ENCODE data around the gene GNA14. TPM values are rescaled to one million over a fixed set of nuclear protein-coding genes. Genes with fewer than 3 reads are reported as not detected.

Gene GNA14
- total RNA-seq, 1 experiment from 2014 or later = 0.15 TPM

DNA sequence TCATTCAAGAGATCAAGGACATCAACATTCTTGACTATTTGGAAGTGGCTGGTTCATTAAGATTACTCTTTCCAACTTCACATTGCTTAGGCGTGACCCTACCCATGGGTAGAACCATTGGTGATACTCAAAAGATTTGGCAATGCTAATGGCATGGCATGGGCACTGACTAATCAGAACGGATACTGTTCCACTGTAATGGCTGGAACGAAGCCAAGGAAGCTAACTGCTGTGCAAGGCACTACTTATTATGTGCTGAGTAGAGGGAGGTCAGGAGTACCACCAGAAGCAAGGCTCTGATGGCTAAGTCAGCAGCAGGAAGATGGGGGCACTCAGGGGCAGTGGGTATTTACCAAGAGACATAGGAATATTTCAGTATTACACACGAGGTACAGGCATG, 31.9 kb downstream of the GNA14 start:
- H3K27me3 ChIP-seq (ENCODE audit: control insufficient read depth, insufficient read depth, low read length) = no peaks in the 10 kb centered on the region
- ATAC-seq = no peak
- H3K27ac ChIP-seq (ENCODE audit: low read length) = no peak overlapping the region
- in situ Hi-C loops (cut with HindIII; ENCODE audit: low pct_unique_long_range_greater_than_20kb, low sequenced_read_pairs) (no loop called here), intact Hi-C loops (cut with micrococcal nuclease; ENCODE audit: unreplicated experiment) (no loop called here)
- no peaks in the 10 kb centered on the region for H3K36me3 ChIP-seq (ENCODE audit: control insufficient read depth, insufficient read depth, low read length)
- no peak overlapping the region for H3K4me3 ChIP-seq (ENCODE audit: low read depth in 2 of 2, low read length in 2 of 2)
- ChIA-PET POLR2A (no interaction called here), CTCF (no interaction called here)
- no peak for TF ChIP-seq SIN3A (IDR thresholded peaks at IDR 0.05; ENCODE audit: borderline replicate concordance, insufficient read depth, low read depth, low read length)
- BruUV-seq (replicated peaks) = no TSS peak
- no peak for DNase-seq (ENCODE audit: low read depth, low spot score)
- H3K9me3 ChIP-seq (ENCODE audit: control insufficient read depth, insufficient read depth, low read depth, low read length) = no peaks in the 10 kb centered on the region
- no peaks in the 10 kb centered on the region for H3K4me1 ChIP-seq (ENCODE audit: control insufficient read depth, insufficient read depth, low read length)

DNA sequence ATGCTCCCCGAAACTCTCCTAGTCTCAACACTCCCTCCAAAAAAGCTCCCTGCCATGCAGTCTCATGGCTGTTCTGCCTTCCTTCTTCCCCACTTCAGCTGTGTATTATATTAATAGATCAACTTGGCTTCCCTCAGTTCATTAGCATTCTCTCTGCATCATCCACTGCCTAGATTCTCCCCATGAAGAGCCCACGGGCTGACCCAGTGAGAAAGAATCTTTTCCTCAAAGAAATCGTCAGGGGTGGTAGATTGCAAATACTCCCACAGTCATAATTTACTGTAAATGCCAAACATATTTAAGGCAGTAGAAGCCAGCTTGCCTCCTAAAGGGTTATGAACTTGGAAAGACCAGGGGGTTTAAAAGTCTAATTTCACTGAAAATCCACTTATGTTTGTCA, 33.5 kb downstream of the GNA14 start:
- no peak for TF ChIP-seq POLR2AphosphoS5 (IDR thresholded peaks at IDR 0.05; ENCODE audit: low read depth, low read length)
- TF ChIP-seq, protein P1, sequence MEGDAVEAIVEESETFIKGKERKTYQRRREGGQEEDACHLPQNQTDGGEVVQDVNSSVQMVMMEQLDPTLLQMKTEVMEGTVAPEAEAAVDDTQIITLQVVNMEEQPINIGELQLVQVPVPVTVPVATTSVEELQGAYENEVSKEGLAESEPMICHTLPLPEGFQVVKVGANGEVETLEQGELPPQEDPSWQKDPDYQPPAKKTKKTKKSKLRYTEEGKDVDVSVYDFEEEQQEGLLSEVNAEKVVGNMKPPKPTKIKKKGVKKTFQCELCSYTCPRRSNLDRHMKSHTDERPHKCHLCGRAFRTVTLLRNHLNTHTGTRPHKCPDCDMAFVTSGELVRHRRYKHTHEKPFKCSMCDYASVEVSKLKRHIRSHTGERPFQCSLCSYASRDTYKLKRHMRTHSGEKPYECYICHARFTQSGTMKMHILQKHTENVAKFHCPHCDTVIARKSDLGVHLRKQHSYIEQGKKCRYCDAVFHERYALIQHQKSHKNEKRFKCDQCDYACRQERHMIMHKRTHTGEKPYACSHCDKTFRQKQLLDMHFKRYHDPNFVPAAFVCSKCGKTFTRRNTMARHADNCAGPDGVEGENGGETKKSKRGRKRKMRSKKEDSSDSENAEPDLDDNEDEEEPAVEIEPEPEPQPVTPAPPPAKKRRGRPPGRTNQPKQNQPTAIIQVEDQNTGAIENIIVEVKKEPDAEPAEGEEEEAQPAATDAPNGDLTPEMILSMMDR (IDR thresholded peaks at IDR 0.05) = no peak
- no peak for TF ChIP-seq SIN3A (IDR thresholded peaks at IDR 0.05; ENCODE audit: borderline replicate concordance, insufficient read depth, low read depth, low read length)
- TF ChIP-seq, protein P2, sequence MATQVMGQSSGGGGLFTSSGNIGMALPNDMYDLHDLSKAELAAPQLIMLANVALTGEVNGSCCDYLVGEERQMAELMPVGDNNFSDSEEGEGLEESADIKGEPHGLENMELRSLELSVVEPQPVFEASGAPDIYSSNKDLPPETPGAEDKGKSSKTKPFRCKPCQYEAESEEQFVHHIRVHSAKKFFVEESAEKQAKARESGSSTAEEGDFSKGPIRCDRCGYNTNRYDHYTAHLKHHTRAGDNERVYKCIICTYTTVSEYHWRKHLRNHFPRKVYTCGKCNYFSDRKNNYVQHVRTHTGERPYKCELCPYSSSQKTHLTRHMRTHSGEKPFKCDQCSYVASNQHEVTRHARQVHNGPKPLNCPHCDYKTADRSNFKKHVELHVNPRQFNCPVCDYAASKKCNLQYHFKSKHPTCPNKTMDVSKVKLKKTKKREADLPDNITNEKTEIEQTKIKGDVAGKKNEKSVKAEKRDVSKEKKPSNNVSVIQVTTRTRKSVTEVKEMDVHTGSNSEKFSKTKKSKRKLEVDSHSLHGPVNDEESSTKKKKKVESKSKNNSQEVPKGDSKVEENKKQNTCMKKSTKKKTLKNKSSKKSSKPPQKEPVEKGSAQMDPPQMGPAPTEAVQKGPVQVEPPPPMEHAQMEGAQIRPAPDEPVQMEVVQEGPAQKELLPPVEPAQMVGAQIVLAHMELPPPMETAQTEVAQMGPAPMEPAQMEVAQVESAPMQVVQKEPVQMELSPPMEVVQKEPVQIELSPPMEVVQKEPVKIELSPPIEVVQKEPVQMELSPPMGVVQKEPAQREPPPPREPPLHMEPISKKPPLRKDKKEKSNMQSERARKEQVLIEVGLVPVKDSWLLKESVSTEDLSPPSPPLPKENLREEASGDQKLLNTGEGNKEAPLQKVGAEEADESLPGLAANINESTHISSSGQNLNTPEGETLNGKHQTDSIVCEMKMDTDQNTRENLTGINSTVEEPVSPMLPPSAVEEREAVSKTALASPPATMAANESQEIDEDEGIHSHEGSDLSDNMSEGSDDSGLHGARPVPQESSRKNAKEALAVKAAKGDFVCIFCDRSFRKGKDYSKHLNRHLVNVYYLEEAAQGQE (IDR thresholded peaks at IDR 0.05; ENCODE audit: insufficient read depth in 1 of 2, low read depth in 2 of 2, low read length in 1 of 2) = no peak
- TF ChIP-seq TCF7L2 (IDR thresholded peaks at IDR 0.05; ENCODE audit: low read depth, low read length) = no peak
- ChIA-PET CTCF (no interaction called here), POLR2A (no interaction called here)

DNA sequence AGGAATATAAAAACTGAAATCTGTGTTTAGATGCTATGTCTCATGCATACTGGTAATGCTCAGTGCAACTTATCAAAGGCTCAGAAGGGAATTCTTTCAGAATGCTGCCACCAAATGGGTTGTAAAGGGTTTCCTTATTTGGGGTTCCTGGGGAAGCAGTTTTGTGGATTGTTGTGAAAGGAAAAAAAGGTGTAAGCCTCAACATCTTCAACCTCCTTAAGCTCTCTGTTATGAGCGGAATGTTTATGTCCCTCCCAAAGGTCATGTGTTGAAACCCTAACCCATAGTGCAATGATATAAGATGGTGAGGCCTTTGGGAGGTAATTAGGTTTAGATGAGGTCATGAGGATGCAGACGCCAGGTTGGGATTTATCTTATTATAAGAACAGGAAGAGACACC, 41.6 kb downstream of the GNA14 start:
- H3K36me3 ChIP-seq (ENCODE audit: control insufficient read depth, insufficient read depth, low read length) = no peaks in the 10 kb centered on the region
- no peak for TF ChIP-seq POLR2AphosphoS5 (IDR thresholded peaks at IDR 0.05; ENCODE audit: low read depth, low read length)
- TF ChIP-seq, protein P1 (IDR thresholded peaks at IDR 0.05) = no peak
- TF ChIP-seq, protein P2 (IDR thresholded peaks at IDR 0.05; ENCODE audit: insufficient read depth in 1 of 2, low read depth in 2 of 2, low read length in 1 of 2) = no peak
- TF ChIP-seq TCF7L2 (IDR thresholded peaks at IDR 0.05; ENCODE audit: low read depth, low read length) = no peak
- TF ChIP-seq SIN3A (IDR thresholded peaks at IDR 0.05; ENCODE audit: borderline replicate concordance, insufficient read depth, low read depth, low read length) = no peak
- DNase-seq (ENCODE audit: low read depth, low spot score) (no peak), ATAC-seq (no peak)
- intact Hi-C loops (cut with micrococcal nuclease; ENCODE audit: unreplicated experiment) = no loop called here
- no peak overlapping the region for H3K4me3 ChIP-seq (ENCODE audit: low read depth in 2 of 2, low read length in 2 of 2)
- BruUV-seq (replicated peaks) = no TSS peak
- no peak overlapping the region for H3K27ac ChIP-seq (ENCODE audit: low read length)
- no peaks in the 10 kb centered on the region for H3K27me3 ChIP-seq (ENCODE audit: control insufficient read depth, insufficient read depth, low read length)
- ChIA-PET CTCF (no interaction called here), POLR2A (no interaction called here)
- no peaks in the 10 kb centered on the region for H3K4me1 ChIP-seq (ENCODE audit: control insufficient read depth, insufficient read depth, low read length)
- in situ Hi-C loops (cut with HindIII; ENCODE audit: low pct_unique_long_range_greater_than_20kb, low sequenced_read_pairs) = no loop called here
- no peaks in the 10 kb centered on the region for H3K9me3 ChIP-seq (ENCODE audit: control insufficient read depth, insufficient read depth, low read depth, low read length)

More for the DNA sequence above, 33.5 kb downstream of the GNA14 start:
- no peak for DNase-seq (ENCODE audit: low read depth, low spot score)
- no peak overlapping the region for H3K27ac ChIP-seq (ENCODE audit: low read length)
- intact Hi-C loops (cut with micrococcal nuclease; ENCODE audit: unreplicated experiment) = no loop called here
- no peaks in the 10 kb centered on the region for H3K9me3 ChIP-seq (ENCODE audit: control insufficient read depth, insufficient read depth, low read depth, low read length)
- H3K27me3 ChIP-seq (ENCODE audit: control insufficient read depth, insufficient read depth, low read length) = no peaks in the 10 kb centered on the region
- ATAC-seq = no peak
- H3K4me3 ChIP-seq (ENCODE audit: low read depth in 2 of 2, low read length in 2 of 2) = no peak overlapping the region
- H3K36me3 ChIP-seq (ENCODE audit: control insufficient read depth, insufficient read depth, low read length) = no peaks in the 10 kb centered on the region
- no TSS peak for BruUV-seq (replicated peaks)
- in situ Hi-C loops (cut with HindIII; ENCODE audit: low pct_unique_long_range_greater_than_20kb, low sequenced_read_pairs) = no loop called here
- H3K4me1 ChIP-seq (ENCODE audit: control insufficient read depth, insufficient read depth, low read length) = no peaks in the 10 kb centered on the region

All from Panc1 (cell line).